ENCODE measurements around the gene SLC39A7.

Gene SLC39A7

DNA sequence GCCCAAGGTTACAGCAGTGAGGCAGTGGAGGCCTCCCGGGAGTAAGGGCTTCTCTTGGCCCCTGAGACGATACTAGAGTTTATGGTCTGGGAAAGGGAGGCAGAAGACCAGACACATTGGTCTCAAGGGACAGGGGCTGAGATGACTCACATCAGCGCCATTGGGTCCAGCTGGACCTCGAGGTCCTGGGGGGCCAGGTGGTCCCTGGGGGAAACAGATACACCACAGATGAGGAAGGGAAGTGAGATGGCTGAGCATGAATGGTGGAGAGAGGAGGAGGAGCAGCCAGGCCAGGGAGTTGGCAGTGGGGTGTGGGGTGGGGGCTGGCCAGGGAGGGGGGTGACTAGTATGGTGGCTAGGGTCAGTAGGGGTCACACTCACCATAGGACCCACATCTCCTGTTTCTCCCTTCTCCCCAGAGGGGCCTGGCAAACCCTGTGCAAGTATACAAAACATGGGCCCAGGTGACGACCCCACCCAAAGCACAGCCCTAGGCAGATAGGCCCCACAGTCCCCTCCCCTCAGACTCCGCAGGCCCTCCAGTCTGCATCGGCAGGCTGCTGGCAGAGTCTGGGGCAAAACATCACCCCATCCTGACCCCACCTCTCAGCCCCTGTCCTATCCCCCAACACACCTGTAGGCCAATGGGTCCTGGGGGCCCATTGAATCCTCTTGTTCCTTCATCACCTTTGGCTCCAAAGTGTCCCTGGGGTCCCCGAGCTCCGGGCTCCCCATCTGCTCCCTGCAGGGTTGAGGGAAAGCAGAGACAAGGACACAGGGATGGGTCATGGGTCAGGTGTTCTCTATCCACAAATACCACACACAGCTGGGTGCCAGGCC is 30.3 kb upstream of the SLC39A7 start:
- DNase-seq, result no peak

DNA sequence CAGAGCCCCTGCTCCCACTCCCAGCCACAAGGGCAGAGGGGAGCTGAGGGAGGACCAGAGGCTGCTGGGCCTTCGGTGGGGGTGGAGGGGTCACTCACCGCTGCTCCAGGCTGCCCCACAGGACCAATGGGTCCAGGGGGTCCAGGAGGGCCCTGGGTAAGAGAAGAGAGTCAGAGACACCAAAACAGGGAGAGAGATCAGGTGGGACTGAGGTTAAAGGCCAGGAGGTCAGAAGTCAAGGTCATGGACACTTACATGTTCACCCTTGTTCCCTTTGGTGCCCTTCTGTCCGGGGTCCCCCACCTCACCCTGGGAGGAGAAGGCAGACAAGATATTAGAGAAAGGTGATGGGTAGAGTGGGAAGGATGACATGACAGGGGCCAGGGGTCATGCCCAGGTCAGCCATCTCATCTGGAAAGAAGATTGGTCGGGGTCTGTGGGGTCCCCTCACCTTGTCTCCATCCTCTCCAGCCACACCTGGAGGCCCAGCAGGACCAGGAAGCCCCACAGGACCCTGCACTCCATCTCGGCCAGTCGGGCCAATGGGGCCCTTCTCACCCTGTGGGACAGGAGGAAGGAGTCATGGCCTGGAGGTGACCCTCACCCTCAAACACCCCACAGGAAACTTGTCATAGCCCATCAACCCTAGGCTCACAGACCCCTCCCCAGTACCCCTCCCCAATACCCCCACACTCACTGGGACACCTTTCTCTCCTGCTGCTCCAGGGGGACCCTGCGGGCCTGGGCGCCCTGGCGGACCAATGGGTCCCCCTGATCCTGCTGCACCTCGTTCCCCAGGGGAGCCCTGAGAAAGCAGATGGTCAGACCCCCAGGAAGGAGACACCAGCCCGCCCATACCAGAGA is 29.4 kb upstream of the SLC39A7 start:
- no peak for DNase-seq

DNA sequence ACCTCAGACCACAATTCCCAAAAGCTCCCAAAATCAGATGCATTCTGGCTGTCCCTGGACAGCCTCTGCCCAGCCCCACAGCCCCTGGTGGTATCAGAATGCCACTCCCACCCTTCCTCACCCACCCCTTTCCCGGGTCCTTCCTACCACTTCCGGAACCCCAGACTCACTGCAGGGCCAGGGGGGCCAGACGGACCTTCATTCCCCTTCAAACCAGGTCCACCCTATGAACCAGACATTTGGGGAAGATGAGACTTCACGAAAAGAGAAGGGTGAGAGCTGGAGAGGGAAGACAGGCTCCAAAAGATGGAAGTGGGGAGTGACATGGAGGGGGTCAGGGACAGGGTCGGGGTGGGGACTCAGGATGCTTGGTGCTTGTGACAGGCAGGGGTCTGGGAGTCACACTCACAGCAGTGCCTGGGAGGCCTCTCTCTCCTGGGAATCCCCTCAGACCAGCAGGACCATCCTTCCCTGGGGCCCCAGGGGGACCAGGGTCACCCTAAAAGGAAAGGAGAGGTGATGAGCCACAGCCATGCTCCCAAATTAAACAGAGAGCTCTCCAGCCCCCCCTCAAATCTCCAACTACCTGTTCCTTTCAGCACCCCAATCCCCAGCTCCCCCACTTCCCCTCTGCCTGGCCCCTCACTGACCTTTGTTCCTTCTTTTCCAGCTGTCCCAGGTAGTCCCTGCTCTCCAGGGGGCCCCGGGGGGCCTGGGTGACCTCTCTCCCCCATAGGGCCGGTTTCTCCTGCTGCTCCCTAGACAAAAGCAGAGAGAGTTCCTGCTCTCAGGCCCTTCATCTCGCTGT is 28.6 kb upstream of the SLC39A7 start:
- no peak for DNase-seq

DNA sequence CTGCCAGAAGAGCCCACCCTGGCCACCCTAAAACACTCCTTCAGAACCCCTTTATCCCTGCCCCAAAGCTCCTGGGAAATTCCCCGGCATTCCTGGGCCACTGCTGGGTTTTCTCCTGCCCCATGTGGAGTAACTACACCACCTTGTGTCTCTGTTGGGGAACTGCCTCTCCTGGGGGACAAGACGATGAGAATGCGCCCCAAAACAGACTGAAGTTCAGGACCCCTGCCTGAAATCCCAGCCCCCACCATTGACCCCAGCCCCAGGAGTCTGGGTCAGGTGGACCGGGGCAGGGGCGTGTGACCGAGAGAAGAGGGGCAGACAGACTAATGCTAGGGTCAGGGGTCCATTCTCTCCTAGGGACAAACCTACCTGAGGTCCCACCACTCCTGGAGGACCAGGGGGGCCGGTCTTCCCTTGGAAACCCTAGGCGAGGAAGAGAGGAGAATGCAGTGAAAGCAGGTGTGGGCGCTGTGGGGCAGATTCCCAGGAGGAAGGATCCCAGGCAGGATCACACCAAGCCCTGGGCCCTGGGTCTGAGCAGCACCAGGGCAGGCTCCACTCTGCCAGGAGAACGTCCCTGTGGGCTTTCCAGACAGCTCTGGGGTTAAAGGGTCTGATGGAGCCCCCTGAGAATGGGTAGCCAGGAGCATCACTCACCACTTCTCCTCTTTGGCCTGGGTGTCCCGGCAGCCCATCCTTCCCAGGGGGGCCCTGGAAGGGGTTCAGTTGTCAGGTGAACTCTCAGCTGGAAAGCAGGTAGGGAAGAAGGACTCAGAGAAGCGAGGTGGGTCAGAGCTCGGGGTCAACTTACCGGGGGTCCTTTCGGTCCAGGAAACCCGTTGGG is 27.8 kb upstream of the SLC39A7 start:
- DNase-seq, result no peak

DNA sequence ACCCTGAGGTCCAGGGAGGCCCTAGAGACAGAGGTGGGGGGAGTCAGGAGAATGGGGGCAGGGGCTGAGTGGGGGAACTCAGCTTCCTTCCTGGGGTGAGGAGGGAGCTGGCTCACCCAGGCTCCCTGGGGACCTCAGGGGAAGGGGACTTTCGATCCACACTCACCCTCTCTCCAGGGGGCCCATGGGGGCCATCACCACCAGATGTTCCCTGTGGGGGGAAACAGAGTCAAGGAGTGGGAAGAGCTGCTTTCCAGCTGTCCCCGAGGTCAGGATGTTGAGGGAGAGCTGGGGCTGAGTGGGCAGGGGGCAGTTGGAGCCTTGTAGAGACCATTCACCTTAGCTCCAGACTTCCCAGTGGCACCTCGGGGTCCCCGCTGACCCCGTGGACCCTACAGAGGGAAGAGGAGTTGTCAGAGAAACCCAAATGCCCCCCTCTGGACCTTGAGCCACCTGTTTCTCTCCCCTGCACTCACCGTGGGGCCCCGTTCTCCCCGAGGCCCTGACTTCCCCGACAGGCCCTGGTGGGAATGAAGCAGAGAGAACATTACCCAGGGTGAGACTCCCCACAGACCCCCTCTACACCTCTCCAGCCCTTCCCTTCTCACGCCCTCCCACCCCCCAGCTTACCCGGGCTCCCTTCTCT is 27.0 kb upstream of the SLC39A7 start:
- DNase-seq, result no peak

DNA sequence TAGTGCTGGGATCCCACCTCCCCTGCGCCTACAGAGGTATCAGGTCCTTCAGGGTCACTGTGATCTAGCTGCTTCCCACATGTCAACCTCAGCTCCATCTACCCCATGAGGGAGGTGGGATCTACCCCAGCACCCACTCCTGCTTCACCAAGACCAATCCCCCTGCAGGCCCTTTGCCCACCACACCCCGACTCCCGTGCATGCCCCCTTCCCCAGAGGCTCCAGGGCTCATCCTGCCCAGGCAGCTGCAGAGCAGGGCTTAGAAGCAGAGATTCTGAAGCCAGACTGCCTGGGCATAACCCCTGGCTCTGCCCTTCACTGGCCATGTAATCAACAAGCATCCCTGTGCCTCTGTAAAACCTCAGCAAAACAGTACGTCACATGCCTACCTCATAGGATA is 25.9 kb upstream of the SLC39A7 start:
- no peak for DNase-seq

DNA sequence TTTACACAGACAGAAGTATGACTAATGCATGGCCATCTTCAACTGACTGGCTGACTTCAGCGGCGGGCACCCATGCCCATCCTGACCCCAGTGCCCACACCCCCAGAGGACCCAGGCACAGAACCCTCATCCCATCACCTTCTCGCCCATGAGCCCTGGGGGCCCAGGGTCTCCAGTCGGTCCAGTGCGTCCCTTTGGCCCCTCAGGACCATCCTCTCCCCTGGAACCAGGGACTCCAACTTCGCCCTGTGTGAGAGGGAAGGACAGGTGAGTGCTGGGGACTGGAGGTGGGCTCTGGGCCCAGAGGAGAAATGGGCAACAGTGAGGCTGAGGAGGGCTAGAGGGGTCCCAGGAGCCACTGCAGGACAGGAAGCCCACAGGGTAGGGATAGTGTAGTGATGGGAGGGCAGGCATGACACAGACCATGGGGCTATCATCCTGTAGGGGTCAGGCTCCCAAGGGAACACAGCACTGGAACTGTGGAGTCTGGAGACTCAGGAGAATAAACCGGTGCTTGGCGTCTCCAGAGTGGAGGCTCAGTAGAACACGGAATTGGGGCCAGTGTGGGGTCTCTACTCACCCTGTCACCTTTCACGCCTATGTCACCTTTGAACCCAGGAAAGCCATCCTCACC is 25.1 kb upstream of the SLC39A7 start:
- no peak for DNase-seq

DNA sequence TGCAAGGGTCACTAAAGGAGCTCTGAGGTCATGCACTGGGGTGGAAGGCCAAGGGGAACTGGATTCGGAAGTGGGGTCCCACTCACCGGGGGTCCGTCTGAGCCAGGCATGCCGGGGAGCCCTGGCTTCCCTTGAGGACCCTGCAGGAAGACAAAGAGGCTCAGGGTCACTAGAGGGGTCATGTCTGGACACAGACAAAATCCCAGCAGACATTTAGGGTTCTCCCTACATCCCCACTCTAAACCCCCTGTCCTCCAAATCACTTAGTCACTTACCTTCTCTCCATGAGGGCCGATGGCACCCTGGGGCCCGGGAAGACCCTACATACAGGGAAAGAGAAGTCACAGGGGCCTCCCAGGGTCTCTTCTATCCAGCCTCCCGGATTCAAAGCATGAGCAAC is 23.8 kb upstream of the SLC39A7 start:
- no peak for DNase-seq

DNA sequence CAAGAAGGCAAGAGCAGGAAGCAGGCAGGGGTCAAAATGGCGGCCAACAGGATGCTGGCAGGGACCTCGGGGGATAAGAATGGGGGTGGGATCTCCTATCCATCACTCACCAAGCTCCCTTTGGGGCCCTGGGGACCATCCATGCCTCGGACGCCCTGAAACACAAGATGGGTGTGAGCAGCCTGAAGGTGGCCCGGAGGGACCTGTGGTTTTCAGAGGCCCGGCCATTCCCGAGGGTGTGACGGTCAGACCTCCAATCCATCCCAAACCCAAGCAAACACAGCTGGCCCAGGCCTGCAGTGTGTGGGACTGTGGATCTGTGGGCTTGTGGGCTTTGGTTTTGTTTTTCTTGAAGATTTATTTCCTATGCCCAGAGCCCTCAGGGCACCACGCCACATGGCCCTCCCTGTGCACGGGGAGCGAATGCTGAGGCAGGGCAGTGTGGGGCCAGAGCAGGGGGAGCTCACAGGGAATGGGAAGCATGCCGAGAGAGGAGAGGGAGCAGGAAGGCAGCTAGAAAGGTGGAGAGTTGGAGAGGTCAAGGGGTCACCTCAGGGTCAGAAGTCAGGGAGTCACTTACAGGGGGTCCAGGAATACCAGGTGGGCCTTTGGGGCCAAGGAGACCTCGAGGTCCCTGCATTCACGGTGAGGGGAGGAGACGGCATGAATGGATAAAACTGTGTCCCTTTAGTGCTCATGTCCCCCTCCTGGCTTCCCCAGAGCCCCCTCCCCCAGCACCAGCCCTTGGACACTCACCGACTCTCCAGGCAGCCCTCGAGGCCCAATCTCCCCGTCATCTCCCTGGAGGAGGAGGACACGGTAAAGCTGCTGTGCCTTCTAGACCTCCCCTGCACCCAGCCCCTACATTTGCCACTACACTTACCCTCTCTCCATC is 22.9 kb upstream of the SLC39A7 start:
- DNase-seq, result no peak

DNA sequence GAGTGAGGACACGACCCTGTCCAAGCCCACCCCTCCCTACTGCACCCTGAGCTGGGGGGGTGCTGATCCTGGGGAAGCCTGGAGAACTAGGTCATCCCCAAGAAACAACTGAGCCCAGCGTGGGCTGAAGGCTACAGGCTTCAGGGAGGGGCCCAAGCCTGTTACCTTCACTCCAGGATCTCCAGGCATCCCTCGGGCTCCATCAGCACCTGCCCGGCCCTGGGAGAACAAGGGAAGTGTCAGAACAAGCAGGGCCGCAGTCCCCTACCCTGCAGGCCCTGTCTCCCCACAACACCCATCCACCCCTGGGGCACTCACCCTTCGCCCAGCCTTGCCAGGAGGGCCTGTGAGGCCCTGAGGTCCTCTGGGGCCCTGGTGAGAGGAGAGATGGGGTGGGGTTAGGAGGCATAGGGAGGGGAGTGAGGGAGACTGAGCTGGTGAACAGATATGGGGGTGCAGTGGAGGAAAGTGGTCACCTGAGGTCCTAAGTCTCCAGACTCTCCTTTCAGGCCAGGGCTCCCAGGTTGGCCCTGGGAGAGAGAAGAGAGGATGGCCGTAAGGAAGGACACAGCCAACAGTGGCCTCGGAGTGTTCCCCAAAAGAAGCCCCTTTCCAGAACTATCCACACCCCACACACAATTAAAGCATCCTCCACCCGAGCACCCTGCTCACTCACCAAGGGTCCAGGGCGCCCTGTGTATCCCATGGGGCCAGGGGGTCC is 21.8 kb upstream of the SLC39A7 start:
- DNase-seq, result no peak

DNA sequence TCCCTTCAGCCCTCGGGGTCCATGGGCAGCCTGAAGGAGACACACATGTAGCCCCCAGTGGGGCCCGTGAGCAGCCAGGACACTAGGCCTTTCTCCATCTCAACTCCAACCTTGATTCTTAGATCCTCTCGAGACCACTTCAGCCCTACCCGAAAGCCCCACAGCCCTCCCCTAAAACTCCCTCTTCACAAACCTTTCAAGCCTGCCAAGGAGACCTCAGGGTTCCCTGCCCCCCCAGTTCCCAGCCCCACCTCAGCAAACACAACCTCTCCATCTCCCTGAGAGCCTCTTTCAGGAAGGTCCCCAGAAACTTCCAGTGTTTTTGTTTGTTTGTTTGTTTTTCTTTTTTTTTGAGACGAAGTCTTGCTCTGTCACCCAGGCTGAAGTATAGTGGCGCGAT is 19.5 kb upstream of the SLC39A7 start:
- DNase-seq, result no peak

DNA sequence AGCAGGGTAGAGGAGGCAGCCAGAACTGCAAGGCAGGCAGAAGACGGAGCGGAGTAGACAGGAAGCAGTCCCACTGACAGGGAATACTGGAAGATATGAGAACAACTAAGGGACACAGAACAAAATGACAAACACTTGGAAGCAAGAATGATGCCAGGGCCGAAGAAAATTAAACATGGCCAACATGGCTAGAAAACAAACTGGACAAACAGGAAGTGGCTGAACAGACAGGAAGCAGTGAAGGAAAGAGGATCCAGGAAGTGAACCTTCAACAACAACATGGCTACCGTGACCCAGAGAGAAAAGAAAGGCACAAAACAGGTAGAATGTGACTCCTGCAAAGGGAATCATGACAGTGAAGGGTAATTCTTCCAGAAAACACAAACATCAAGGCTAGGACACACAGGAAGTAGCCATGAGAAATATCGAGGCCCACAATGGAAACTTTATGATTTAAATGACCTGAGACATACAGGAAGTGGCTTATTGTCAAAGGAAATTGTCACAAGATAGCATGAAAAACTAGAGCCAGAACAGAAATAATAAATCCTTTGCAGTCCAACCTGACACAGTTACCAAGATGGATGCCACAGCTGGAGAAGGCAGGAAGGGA is 17.5 kb upstream of the SLC39A7 start:
- DNase-seq, result no peak

DNA sequence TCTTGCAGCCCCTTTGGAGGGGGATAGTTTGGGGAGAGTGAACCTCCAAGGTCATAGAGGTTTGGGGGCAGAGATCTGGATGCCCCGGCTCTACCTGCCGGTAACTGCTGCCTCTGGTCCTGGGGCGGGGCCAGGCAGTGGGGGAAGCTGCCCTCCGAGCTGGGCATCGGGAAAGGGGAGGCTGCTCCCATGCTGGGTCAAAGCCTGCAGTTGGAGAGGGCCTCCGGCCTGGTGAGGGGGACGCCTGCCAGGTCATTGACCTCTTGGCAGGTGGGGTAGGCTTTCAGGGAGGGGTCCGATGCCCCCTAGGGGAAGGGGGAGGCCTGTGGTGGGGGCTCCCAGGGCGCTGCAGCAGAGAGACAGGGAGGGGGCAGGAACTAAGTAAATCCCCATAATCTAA is 15.5 kb upstream of the SLC39A7 start:
- DNase-seq, result no peak

DNA sequence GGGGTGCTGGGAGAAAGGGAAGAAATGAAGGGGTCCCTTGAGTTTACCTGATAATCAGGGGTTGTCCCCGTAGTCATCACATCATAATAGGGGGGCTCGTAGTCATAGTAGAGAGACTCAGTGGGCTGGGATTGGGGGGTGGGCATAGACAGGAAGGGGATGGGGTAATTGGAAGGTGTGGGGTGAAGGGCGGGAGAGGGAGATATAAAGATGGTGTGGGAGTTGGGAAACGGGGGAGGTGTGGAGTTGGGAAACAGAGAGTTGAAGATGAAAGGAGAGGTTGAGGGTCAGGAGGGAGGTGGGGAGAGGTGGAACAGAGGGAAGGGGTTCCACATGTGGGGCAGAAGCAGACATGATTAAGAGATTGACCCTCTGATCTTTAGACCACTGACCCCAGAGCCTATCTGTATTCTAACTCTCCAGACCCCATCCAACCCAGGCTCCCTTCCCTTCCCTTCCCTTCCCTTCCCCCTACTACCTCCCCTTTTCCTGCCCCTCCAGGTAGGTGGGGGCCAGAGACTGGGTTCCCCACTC is 14.9 kb upstream of the SLC39A7 start:
- DNase-seq, result no peak

DNA sequence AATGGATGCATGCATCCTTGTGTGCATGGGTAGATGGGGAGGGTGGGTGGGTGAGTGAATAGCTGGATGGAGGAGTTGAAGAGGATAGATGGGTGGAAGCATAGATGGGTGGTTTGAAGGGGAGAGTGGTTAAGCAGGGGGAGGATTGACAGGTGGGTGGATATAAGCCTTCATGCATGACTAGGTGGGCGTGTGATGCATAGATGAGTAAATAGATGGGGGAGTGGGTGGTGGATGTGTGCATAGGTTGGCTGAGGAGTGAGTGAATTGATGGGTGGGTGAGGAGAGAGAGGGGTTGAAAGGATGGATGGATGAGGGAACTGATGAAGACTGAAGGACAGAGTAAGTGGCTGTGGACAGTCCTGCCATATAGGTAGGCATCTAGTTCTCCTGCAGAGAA is 12.9 kb upstream of the SLC39A7 start:
- DNase-seq, result no peak

DNA sequence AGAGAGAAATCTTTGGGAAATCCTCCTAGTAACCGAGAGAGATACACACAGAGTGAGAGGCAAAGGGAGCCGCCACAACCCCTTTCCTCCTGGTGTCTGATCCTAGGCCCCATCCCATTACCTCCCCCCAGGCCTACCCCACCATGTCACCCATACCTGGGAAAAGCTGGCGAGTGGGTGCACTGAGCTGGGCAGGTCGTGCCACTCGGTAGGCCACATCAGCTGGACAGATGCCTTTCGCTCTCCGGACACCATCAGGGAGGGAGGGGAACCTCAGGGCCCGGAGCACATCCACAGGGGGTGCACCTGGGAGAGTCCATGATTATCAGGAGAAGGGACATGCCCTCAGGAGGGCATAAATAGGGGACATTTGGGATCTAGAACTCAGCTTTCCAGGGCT is 11.5 kb upstream of the SLC39A7 start:
- no peak for DNase-seq

DNA sequence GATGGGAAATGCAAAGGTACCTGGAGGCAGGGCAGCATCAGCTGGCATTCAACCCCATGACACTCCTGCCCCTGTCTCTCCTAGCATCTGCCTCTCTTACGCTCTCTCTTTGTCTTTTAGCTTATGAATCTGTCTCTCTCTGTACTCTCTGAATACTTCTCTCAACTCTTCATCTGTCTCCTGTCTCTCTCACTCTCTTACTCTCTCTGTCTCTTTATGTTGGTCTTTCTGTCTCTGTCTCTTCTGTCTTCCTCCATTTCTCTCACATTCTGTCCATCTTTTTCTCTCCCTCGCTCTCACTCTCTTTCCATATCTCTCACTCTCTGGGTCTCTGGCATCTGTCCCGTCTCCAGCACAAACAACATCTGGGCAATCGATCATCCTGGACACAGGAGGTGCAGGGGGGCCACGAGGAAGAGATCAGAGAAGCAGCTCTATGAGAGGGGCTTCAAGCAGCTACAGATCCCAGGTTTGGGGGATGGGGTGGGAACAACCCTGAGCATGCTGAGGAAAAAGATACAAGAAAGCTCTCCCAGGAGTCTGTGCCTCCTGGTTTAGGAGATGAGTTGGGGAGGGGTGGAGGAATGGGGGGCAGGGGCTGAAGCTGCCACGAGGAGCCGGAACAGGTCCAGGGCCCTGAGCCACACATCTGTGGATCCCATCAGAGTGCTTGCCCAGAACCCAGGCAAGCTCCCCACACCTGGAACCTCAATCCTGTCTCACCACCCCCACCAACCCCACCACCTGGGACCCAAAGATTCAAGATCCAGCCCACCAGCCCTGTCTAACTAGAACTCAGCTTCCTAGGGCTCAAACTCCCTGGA is 10.8 kb upstream of the SLC39A7 start:
- DNase-seq, result no peak

Measured in retina (tissue), 1 donor.